NCI-H1694 treated with DMSO at 0.1 percent for 48 hours (cell line): ENCODE measurements around the gene CDH23.
"Not testable (repeated sequence)": the region's sequence is repeated elsewhere in the genome, so short reads cannot be mapped to it uniquely, and the experiment has no call there.

ENCODE experiments used
- DNase-seq: peaks from one replicate; lab custom pipeline; 2025; lab: John Stamatoyannopoulos, UW

Gene CDH23

GRCh38 chr10:71838264-71839211 is 441.8 kb downstream of the CDH23 start:
- no peak for DNase-seq

DNA sequence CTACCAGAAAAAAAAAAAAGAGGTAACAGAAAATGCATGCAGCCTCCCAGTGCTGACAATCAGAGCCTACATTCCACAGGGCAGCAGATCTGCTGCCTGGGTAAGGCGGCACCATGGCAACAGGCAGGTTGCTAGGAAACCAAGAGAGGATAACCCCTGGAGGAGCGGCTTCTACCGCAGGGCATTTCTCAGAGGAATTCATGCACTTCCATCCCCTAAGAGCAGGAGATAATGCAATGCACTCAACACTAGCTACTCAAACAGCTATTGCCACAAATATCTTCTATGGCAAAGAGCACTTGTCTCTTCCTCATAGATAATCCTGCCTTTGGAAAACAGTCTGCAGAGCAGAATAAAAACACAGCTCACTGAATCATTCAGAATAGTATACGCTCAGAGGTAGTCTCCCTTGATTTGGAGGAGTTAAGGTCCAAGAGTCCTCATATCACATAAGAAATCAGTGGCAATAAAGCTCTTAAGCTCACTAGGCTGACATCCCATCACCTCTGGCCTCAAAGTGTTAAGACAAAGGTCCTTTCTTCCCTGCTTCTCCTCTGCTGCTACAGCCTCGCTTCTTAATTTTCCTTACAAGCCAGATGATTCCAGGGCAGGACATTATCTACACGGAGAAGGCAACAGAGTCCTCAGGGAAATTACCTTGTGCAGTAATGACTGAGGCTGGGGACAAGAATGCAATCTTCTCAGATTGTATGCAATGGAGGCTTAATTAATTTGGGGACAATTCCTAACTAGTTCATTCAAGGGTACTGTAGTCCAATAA is 443.6 kb downstream of the CDH23 start:
- DNase-seq, result peak; percentile 29

GRCh38 chr10:71840958-71841335 is 444.2 kb downstream of the CDH23 start:
- DNase-seq, result no peak

DNA sequence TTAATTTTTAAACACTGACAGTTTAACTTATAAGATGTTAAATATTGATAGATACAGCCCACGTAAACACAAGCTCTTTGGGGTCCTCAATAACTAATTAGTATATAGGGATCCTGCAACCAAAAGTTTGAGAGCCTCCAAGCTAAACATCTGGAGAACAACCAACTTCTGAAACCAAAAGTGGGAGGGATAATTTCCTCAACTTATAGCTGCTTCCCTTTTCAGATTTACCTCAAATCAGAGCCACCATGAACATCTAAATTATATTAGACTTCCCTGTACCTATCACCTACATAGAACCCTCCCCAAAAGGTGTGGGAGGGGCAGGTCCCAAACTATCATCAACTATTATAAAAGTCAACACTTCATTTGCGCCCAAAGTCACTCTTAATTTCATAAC is 445.7 kb downstream of the CDH23 start:
- no peak for DNase-seq

DNA sequence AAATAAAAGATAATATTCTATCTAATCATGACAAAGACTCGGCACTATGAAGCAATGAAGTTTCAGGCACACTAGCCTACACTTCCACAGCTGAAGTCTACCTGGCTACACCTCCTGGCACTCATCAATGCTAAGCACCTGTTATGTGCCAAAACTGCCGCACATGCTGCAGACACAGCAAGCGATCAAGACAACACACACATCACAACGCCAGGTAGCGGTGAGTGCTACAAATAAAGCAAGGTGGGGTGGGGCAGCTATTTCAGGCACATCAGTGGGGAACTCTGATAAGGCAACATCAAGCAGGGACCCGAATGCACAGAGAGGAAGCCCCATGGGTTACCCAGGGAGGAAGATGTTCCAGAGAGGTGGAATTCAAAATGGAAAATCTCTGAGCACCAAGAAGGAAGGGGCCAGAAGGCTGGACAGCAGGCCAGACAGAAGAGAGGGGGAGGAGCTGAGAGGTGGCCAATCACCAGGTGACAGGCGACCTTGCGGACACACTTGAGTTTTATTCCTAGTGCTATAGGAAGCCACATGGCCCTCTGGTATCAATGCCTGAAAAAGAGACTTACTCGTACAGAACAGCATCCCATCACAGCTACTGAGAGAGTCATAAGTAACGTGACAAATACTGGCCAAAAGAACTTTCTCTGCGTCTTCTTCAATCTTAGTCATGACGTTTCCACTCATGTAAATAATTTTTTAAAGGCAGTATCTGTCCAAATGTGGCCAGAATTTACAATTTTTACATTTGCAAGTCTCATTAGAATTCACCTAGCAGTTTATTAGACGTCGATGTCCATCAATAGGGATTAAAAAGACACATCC is 446.4 kb downstream of the CDH23 start:
- no peak for DNase-seq

DNA sequence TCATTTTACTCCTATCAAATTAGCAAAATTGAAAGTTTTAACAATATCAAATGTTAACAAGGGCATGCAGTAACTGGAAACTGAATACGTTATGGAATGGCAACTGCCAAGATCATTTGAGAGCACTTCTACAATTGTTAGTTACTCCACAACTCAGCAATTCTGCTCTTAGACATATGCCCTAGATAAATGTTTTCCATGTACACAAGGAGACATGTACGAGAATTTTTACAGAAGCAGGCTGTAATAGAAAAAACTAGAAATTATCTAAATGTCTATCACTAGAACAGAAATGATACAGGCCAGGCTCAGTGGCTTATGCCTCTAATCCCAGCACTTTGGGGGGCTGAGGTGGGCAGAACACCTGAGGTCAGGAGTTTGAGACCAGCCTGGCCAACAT is 447.4 kb downstream of the CDH23 start:
- no peak for DNase-seq

- DNase-seq, result no peak
These were observed 448.0 kb downstream of the CDH23 start for GRCh38 chr10:71844695-71845094.

- DNase-seq, result no peak
These were observed 449.0 kb downstream of the CDH23 start for GRCh38 chr10:71845410-71846405.

DNA sequence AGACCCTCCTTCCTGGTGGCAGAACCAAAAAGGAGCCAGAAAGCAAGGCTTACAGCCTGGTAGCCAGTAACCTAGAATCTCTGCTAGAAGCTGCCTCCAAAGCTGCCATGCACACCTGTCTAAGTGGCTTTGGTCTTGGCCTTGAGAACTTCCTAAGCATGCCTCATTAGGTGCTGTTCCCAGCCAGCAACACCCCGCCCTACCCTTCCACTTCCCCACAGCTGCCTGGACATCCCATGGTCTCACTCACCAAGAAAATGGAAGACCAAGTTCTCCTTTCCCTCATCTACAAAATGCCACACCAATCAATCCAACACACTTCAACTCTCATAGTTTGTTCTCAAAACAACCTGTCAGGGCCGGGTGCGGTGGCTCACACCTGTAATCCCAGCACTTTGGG is 450.1 kb downstream of the CDH23 start:
- no peak for DNase-seq

DNA sequence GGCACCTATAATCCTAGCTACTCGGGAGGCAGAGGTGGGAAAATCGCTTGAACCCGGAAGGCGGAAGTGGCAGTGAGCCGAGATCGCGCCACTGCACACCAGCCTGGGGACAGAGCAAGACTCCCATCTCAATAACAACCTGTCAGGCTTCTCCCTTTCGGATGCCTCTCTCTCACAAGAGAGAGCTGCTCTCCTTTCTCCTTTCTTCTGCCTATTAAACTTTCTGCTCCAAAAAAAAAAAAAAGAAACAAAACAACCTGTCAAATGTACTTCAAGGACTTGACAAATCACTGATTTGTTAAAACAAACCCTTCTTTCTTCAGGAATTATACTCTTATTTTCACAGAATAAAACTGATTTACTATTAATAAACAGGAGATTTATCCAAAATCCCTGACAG is 450.7 kb downstream of the CDH23 start:
- no peak for DNase-seq

DNA sequence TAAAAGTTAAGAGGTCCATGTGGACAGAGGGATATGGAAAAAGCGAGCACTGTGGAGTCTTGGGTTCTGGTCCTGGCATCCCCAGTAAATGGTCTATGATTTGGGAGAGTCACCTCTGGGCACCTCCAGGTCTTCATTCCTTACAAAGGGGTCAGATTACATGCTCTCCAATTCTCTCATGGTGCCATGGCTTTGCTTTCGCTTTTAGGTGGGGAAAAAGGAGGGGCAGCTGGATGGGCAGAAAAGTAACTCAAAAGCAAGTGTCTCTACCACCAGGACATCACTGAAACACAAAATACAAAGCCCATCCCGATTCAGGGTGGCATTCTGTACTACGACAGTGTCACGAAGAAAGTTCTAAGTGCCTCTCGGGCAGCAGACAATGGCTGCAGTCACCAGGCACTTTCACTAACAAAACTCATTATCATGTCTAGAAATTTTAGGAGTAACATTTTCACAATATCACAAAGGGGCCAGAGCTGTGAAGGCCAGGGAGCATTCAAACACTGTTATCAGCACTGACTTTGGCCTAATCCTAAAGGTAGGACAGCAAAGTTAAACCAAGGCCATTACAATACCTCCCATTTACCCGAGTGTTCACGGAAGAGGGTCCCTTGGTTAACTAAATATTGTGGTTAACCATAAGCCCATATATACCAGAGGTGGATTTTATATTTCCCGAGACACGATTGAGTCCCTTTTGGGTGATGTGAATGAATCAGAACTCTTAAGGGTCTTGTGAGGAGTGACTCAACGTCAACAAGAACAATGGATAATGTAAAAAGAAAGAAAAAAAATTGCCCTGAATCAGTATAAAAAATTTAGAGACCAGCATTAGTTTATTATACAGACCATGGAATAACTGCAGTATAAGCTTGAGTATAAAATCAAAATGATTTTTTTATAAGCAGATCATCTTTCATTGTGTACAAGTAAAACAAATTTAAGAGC is 451.9 kb downstream of the CDH23 start:
- no peak for DNase-seq

- DNase-seq, result no peak
These were observed 452.8 kb downstream of the CDH23 start for GRCh38 chr10:71849461-71849908.

DNA sequence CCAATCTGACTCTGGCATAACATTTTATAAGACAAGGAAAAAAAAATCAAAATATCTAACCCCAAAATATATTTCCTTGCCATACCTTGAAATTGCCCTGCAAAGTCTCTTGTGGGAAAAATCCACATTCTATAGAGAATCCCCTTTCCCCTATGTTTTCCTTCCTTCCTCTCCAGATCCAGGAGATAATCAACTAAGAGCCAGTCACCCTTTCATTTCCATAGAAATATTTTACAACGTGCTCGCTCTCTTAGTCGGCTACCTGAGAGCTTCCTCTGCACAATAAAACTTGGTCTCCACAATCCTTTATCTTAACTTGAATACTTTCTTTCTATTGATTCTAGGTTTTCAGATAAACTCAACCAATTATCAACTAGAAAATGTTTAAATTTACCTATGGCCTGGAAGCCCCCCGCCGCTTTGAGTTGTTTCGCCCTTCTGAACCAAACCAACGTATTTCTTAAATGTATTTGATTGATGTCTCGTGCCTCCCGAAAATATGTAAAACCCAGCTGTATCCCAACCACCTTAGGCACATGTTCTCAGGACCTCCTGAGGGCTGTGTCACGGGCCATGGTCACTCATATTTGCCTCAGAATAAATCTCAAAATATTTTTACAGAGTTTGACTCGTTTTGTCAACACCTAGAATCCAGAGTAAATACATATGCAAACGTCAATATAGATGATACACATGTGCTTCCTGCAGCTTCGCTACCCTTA is 453.5 kb downstream of the CDH23 start:
- DNase-seq, result no peak

DNA sequence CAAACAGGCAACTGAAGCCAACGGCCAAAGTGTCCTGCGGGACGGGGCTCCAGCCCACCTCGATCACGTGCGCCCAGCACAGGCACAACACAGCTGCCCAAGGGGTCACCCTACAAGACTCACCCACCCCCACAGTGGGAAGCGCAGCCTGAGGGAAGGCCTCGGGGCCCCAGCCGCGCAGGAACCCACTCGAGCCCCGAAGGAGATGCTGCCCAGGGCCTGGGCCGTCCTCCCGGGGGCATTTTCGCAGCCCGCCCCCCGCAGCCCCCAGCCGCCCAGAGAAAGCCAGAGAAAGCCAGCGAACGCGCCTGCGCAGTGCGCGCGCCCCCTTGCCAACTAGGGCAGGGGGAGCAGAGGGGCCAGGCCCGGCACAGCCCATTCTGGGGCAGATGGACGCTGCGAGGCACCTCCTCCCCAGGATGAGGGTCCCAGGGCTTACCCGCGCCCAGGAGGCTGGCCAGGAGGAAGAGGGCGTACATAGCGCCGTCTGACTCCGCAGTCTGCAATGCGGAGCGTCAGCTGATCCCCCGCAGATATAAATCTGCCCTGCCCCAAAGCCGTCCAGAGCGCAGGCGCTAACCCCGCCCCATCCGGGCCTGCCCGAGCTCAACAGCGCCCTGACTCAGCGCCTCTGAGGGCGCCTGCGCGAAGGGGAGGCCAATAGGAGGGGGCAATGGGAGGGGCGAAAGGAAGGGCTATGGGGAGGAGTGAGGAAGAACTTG is 454.2 kb downstream of the CDH23 start, which contains the start of gene PSAP:
Gene PSAP, minus strand, starts transcription at position 509 of the 722 bp plus-strand sequence. Its CDS starts 30 bp downstream, at position 479.
- peak; percentile 80 for DNase-seq

DNA sequence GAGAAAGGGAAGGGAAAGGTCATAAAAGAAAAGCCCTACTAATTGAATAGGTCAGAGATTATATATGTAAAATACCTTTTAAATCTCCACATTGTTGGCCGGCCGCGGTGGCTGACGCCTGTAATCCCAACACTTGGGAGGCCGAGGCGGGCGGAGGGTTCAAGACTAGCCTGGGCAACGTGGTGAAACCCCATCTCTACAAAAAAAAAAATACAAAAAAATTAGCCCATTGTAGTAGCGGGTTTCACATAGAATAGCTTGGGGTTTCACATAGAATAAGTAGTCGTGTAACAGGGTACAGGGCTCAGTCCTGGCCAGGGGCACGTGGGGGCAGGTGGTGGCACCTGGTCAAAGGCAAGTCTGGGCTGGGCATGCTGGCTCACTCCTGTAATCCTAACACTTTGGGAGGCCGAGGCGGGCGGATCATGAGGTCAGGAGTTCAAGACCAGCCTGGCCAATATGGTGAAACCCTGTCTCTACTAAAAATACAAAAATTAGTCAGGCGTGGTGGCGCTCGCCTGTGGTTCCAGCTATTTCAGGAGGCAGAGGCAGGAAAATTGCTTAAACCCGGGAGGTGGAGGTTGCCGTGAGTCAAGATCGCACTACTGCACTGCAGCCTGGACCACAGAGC is 454.9 kb downstream of the CDH23 start:
- not testable (repeated sequence) for DNase-seq

DNA sequence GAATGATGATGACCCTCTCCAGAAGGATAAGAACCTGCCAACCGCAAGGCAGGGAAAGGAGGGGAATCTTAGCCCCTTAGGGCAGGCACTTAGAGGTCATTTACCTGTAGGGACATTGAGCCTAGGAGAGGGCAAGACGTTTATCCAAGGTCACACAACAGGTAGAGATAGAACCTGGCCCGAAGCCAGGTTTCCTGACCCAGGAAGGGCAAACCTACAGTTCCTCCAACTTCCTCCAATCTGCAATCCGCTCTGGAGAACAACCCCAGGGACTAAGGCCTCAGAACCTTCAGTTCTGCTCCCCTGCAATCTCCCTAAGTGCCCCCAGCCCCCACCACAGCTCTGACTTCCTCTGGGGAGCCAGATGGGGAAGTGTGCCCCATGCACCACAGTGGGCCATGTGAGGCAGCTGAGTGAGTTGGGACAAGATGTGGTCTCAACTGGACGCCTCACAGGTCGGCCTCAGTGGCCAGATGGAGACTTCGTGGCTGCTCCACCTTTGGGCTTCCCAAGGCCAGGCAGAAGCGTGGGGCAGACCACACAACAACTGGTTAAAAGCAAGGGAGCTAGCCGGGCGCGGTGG is 455.7 kb downstream of the CDH23 start:
- no peak for DNase-seq

- no peak for DNase-seq
These were observed 457.3 kb downstream of the CDH23 start for GRCh38 chr10:71854031-71854430.
